ENCODE data around the gene CFAP53.
"Not testable (repeated sequence)": the region's sequence is repeated elsewhere in the genome, so short reads cannot be mapped to it uniquely, and the experiment has no call there.

CFAP53 gene

DNA sequence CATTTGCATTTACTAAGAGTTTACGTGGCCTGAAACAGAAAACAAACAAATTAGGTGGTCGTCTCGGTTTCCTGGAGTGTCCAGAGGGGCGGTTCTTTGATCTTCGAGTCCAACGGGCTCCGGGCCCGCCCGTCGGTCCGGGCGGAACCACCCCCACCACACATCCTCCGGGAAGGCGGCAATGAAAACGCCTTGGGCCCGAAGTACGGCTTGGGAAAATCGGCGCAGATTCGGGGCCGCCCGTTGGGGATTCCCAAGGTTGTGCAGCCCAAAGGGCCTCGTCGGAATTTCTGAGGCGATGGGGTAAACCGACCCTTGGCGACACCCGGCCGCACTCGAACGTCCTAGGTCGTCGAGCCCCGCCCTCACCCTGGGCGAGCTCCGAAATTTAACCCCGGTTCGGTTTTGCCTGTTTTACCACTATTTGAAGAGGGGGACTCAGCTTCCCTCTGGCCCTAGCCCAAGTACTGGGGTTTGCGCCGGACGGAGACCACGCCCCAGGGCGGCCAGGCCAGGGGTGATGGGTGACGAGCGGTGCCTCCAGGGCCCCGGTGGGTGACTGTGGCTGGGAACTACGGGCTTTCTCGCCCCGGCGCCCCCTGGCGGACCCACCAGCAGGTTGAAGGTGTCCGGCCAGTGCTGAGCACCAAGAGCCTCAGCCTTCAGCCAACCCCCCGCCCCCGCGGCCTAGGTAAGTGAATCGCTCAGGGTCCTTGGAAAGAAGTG, 1.9 kb upstream of the CFAP53 start:
- no peak for DNase-seq

- no peak for DNase-seq
These were observed 3.3 kb downstream of the CFAP53 start for GRCh38 chr18:50262977-50263376.

- no peak for DNase-seq
These were observed 15.4 kb downstream of the CFAP53 start for GRCh38 chr18:50250935-50251334.

DNA sequence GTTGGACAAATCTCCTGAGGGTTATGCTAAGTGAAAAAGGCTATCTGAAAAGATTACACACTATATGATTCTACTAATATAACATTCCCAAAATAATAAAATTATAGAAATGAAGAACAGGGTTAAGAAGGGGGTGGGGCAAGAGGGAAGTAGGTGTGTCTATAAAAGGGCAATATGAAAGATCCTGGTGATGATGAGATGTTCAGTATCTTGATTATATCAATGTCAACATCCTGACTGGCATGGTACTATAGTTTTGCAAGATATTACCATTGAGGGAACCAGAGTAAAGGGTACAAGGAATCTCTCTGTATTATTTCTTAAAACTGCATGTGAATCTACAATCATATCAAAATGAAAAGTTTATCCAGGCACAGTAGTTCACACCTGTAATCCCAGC, 16.7 kb downstream of the CFAP53 start:
- no peak for DNase-seq

DNA sequence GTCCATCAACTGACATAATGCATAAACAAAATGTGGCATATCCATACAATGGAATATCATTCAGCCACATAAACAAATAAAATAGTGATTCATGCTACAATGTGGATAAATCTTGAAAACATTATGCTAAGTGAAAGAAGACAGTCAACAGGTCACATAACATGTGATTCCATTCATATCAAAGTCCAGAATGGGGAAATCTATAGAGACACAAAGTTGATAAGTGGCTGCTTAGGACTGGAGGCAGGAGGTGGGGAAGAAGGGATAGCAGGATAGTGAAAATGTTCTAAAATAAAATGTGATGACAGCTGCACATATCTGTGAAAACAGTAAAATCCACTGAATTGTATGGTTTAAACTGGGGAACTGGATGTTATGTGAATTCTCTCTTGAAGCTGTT, 18.7 kb downstream of the CFAP53 start:
- DNase-seq: no peak

DNA sequence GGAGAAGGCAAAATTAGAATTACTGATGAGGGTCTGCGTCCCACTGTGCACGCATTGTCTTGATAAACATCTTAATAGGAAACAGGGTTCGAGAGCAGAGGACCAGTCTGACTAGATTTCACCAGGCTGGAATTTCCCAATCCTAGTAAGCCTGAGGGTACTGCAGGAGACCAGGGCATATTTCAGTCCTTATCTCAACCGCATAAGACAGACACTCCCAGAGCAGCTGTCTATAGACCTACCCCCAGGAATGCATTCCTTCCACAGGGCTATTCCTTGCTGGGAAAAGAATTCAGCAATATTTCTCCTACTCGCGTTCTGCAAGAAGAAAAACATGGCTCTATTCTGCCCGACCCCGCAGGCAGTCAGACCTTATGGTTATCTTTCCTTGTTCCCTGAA, 24.5 kb downstream of the CFAP53 start:
- DNase-seq: not testable (repeated sequence)

GRCh38 chr18:50240080-50240563, 26.2 kb downstream of the CFAP53 start:
- DNase-seq: no peak

- no peak for DNase-seq
These were observed 33.9 kb downstream of the CFAP53 start for GRCh38 chr18:50232419-50232818.

GRCh38 chr18:50231621-50232020, 34.7 kb downstream of the CFAP53 start:
- DNase-seq: no peak

- DNase-seq: not testable (repeated sequence)
These were observed 46.0 kb downstream of the CFAP53 start for GRCh38 chr18:50220249-50220648.

- no peak for DNase-seq
These were observed 47.7 kb downstream of the CFAP53 start for GRCh38 chr18:50218432-50219197.

- no peak for DNase-seq
These were observed 57.0 kb downstream of the CFAP53 start for GRCh38 chr18:50209311-50209710.

DNA sequence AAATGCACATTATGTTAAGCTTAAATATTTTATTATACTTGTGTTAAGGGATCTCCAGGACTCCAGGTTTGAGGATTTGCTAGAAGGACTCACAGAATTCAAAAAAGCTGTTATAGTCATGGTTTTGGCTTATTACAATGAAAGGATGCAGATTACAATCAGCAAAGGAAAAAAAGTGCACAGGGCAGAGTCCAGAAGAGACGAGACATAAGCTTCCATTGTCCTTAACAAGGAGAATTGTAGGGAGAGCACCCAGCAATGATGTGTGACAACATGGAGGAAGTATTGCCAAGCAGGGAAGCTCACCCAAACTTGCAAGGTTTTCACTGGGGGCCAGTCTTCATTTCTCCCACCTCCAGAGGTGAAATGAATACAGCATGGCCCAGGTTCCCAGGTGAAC, 58.6 kb downstream of the CFAP53 start:
- no peak for DNase-seq

- DNase-seq: peak; percentile 64
These were observed 62.3 kb downstream of the CFAP53 start for GRCh38 chr18:50203801-50204604.

DNA sequence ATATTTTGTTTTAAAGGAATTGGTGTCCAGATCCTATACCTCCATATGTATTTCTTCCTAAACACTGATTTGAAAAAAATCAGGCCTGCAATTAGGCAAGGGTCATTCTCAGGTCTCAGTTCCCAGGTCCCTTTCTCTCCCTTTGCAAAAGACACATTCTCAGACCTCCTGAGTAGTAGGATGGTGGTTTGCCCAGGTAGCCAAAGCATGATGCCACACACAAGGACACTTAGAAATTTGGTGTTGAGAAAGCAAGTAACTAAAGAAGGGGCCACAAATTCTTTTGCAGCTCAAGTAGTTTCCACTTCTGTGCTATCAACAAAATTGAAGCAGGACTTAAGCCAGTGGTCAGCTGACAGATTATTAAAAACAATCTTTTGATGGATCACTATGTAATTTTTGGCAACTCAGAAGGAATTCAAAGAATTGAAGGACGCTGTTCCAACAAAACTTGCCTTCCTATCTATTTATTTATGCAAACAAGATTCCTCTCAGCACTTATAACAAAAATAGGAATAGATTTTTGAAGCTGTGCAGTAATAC, 64.7 kb downstream of the CFAP53 start:
- no peak for DNase-seq

DNA sequence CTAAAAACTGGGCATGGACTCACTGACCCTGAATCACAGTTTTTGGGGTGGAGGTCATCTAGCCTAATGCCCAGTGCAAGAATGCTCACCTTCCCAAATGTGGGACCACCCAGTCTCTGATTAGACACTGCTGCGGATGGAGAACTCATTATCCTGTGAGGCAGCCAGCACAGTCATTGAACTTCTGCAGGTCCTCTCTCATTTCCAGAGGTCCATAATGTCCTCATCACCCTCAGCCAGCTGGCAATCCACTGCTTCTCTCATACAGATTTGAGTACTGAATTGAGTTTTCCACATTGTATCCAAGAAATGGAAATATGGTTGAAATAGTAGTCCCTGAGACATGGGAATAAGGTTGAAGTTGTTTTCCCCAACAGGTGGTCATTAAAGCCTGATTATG, 66.4 kb downstream of the CFAP53 start:
- DNase-seq: no peak

GRCh38 chr18:50199346-50199855, 66.9 kb downstream of the CFAP53 start:
- no peak for DNase-seq

DNA sequence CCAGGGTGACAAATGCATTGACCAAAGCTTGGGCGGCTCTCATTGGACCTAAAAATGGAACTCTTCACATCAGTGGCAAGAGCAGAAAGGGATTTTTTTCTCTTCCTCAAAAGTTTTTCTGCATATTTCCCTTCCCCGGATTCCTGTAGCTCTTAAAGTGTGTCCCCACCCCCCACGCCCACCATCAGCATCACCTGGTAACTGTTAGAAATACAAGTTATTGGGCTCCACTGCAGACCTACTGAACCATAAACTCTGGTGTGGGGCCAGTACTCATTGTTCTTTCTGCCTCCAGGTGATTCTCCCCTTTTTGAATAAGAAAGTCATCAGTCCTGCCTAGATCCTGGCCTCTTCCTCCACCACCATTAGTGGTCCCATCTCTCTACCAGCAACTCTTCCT, 70.0 kb downstream of the CFAP53 start:
- no peak for DNase-seq

- no peak for DNase-seq
These were observed 70.6 kb downstream of the CFAP53 start for GRCh38 chr18:50195689-50196088.

- DNase-seq: no peak
These were observed 71.4 kb downstream of the CFAP53 start, which contains the start of gene MYO5B for GRCh38 chr18:50194631-50195532. TSS of gene MYO5B (minus strand) at chr18:50195147. CDS start at chr18:50194793, 354 bp downstream.

GRCh38 chr18:50193796-50194630, 72.3 kb downstream of the CFAP53 start:
- no peak for DNase-seq

All from NCI-H187 treated with DMSO at 0.1 percent for 48 hours (cell line).